Tibial nerve (tissue), 4 donors: ENCODE results near the gene ANXA9. TPM values are rescaled to one million over a fixed set of nuclear protein-coding genes. Genes with fewer than 3 reads are reported as not detected.

Experiments
- DNase-seq, 2 donors: peaks; one replicate each; pipeline ENCODE4 v3.0.0-alpha.2; 2019; ENCODE audit warnings: low spot score in 2 of 2
- H3K27ac ChIP-seq, 4 donors: fragments of 200-600 bp; sonication (generic) in 3 of 4; one replicate each; pipeline ENCODE4 v1.5.1; 2017 to 2019; ENCODE audit warnings: mild to moderate bottlenecking in 1 of 4
- H3K27me3 ChIP-seq, 2 donors: fragments of 200-600 bp; sonication (generic) in 1 of 2; one replicate each; pipeline versions ENCODE4 v1.5.1 to v1.6.0; 2017 to 2019
- H3K36me3 ChIP-seq, 3 donors: fragments of 200-600 bp; sonication (generic); one replicate each; pipeline ENCODE4 v1.5.1; 2018 to 2019
- H3K4me1 ChIP-seq, 4 donors: fragments of 200-600 bp; sonication (generic) in 3 of 4; one replicate each; pipeline ENCODE4 v1.5.1; 2017 to 2019
- H3K4me3 ChIP-seq, 4 donors: fragments of 200-600 bp; sonication (generic) in 3 of 4; one replicate each; pipeline ENCODE4 v1.5.1; 2017 to 2019; ENCODE audit warnings: mild to moderate bottlenecking in 1 of 4, moderate library complexity in 1 of 4
- H3K9me3 ChIP-seq, 4 donors: fragments of 200-600 bp; sonication (generic) in 3 of 4; one replicate each; pipeline ENCODE4 v1.5.1; 2017 to 2019
- EP300 ChIP-seq, 2 donors: sonication (generic); formaldehyde crosslinking; IDR thresholded peaks; one replicate each; pipeline ENCODE4 v1.6.1; 2017; ENCODE audit warnings: antibody characterized with exemption in 2 of 2, mild to moderate bottlenecking in 1 of 2
- POLR2A ChIP-seq, 2 donors: fragments of 450-650 bp; IDR thresholded peaks; one replicate each; pipeline ENCODE4 v1.6.1; 2017; ENCODE audit warnings: antibody characterized with exemption in 2 of 2, mild to moderate bottlenecking in 2 of 2, moderate library complexity in 2 of 2
- WGBS, 2 donors: methylation state at CpG; one replicate each; pipeline ENCODE4 v1.1.5; 2018; 5-methylcytosine and 5-hydroxymethylcytosine counted together
- total RNA-seq, 4 donors: library from RNA; depleted of rRNA; stranded (reverse); fragments of >200 nt; gene quantifications; one replicate each; pipeline ENCODE4 v1.1.0, GENCODE V29; 2016
- TF ChIP-seq, protein P1 (sequence below), 5 experiments: fragments of 200-600 bp in 3 of 5; fragments of 450-650 bp in 2 of 5; sonication (generic) in 3 of 5; IDR thresholded peaks; one replicate each; pipeline ENCODE4 v1.5.1; 2016 to 2019; ENCODE audit warnings: antibody characterized with exemption in 5 of 5, mild to moderate bottlenecking in 3 of 5, moderate library complexity in 2 of 5

The ANXA9 gene
- total RNA-seq, 4 donors from 2014 or later: 2.1 to 12.2 (median 7.8) TPM

DNA sequence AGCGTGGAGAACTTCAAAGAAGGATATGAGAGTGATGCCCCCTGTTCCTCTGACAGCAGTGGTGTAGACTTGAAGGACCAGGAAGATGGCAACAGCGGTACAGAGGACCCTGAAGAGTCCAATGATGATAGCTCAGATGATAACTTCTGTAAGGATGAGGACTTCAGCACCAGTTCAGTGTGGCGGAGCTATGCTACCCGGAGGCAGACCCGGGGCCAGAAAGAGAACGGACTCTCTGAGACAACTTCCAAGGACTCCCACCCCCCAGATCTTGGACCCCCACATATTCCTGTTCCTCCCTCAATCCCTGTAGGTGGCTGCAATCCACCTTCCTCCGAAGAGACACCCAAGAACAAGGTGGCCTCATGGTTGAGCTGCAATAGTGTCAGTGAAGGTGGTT, 21.4 kb upstream of the ANXA9 start:
- peaks cover 3 to 100% (median 26%) of the 10 kb centered on the region in 3 donors for H3K36me3 ChIP-seq

DNA sequence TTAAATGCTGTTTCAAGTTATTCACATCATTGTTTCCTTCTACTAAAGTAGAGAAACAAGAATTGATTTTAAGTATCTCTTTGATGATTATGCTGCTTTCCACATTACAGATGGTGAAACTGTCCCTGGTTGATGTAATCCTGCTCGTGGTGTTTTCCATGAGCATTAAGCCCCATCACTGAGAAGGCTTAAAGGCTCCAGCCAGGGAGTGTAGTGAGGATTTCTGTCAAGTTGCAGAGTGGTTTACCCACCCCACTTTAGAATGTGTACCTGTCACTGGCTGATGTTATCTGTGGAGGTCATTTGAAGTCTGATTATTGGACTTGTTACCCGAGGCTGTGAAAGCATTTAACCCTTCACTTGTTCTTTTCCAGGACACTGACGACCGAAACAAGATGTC, 20.3 kb upstream of the ANXA9 start:
- H3K27ac ChIP-seq: no peak overlapping the region
- no peaks in the 10 kb centered on the region for H3K9me3 ChIP-seq
- H3K4me1 ChIP-seq: peaks cover 0 to 9% (median 0%) of the 10 kb centered on the region in 4 donors
- peaks cover 3 to 100% (median 37%) of the 10 kb centered on the region in 3 donors for H3K36me3 ChIP-seq
- TF ChIP-seq POLR2A (IDR thresholded peaks at IDR 0.05): no peak
- TF ChIP-seq EP300 (IDR thresholded peaks at IDR 0.05): no peak
- TF ChIP-seq, protein P1, sequence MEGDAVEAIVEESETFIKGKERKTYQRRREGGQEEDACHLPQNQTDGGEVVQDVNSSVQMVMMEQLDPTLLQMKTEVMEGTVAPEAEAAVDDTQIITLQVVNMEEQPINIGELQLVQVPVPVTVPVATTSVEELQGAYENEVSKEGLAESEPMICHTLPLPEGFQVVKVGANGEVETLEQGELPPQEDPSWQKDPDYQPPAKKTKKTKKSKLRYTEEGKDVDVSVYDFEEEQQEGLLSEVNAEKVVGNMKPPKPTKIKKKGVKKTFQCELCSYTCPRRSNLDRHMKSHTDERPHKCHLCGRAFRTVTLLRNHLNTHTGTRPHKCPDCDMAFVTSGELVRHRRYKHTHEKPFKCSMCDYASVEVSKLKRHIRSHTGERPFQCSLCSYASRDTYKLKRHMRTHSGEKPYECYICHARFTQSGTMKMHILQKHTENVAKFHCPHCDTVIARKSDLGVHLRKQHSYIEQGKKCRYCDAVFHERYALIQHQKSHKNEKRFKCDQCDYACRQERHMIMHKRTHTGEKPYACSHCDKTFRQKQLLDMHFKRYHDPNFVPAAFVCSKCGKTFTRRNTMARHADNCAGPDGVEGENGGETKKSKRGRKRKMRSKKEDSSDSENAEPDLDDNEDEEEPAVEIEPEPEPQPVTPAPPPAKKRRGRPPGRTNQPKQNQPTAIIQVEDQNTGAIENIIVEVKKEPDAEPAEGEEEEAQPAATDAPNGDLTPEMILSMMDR (IDR thresholded peaks at IDR 0.05): no peak
- H3K4me3 ChIP-seq: no peak overlapping the region
- H3K27me3 ChIP-seq: no peaks in the 10 kb centered on the region
- DNase-seq: no peak
- WGBS, 2 donors: 46 to 48% methylated on average over 4 of the region's 4 CpGs

More for the DNA sequence above, 21.4 kb upstream of the ANXA9 start:
- DNase-seq: no peak
- TF ChIP-seq POLR2A (IDR thresholded peaks at IDR 0.05) (no peak), EP300 (IDR thresholded peaks at IDR 0.05) (no peak)
- TF ChIP-seq, protein P1 (IDR thresholded peaks at IDR 0.05): no peak
- no peaks in the 10 kb centered on the region for H3K9me3 ChIP-seq
- H3K4me1 ChIP-seq: no peaks in the 10 kb centered on the region
- no peak overlapping the region for H3K27ac ChIP-seq
- 93 to 97% methylated on average over 7 of the region's 7 CpGs for WGBS, 2 donors
- no peaks in the 10 kb centered on the region for H3K27me3 ChIP-seq
- H3K4me3 ChIP-seq: no peak overlapping the region

DNA sequence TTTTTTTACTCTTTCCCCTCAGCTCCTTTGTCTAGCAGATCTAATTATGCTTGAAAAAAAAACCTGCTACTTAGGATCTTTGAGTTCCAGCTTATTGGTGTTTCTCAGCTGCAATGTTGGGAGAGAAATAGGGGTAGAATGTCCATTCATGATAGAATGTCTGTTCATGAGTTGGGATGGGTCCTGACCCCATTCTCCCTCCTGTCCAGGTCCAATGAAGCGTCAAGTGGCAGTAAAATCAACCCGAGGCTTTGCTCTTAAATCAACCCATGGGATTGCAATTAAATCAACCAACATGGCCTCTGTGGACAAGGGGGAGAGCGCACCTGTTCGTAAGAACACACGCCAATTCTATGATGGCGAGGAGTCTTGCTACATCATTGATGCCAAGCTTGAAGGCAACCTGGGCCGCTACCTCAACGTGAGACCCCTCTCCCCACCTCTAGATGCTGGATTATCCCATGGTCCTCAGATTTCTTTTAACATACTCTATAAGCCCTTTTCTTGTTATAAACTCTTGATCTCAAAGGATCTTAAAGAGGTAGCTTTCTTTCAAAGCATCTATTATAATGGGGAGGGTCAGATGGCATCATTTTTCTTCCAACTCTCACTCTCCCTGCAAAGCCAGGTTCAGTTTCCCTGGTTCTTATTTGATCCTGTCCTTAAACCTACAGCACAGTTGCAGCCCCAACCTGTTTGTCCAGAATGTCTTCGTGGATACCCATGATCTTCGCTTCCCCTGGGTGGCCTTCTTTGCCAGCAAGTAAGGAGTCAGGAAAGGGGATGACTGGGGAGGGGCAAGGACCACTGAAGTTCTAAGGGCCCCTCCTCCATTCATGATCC, 18.6 kb upstream of the ANXA9 start:
- Histone ChIP-seq H3K27me3 (no peaks in the 10 kb centered on the region), H3K36me3 (peaks cover 3 to 100% (median 50%) of the 10 kb centered on the region in 3 donors), H3K4me3 (no peak overlapping the region), H3K27ac (peak overlapping the region in 1 of 4 donors; percentile 30), H3K9me3 (no peaks in the 10 kb centered on the region), H3K4me1 (peaks cover 0 to 14% (median 4%) of the 10 kb centered on the region in 4 donors)
- 84 to 92% methylated on average over 10 of the region's 10 CpGs for WGBS, 2 donors
- DNase-seq: no peak
- TF ChIP-seq, protein P1 (IDR thresholded peaks at IDR 0.05): no peak
- TF ChIP-seq EP300 (IDR thresholded peaks at IDR 0.05): no peak
- no peak for TF ChIP-seq POLR2A (IDR thresholded peaks at IDR 0.05)

DNA sequence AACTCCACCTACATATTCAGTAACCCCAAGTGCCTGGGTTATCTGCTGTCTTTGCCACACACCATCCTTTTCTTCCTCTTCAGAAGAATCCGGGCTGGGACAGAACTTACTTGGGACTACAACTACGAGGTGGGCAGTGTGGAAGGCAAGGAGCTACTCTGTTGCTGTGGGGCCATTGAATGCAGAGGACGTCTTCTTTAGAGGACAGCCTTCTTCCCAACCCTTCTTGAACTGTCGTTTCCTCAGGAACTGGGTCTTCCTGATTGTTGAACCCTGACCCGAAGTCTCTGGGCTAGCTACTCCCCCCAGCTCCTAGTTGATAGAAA, 18.0 kb upstream of the ANXA9 start:
- no peaks in the 10 kb centered on the region for H3K9me3 ChIP-seq
- TF ChIP-seq EP300 (IDR thresholded peaks at IDR 0.05): no peak
- DNase-seq: no peak
- peaks cover 3 to 100% (median 45%) of the 10 kb centered on the region in 3 donors for H3K36me3 ChIP-seq
- peaks cover 0 to 20% (median 7%) of the 10 kb centered on the region in 4 donors for H3K4me1 ChIP-seq
- H3K27me3 ChIP-seq: no peaks in the 10 kb centered on the region
- WGBS, 2 donors: 72 to 76% methylated on average over 5 of the region's 5 CpGs
- H3K4me3 ChIP-seq: no peak overlapping the region
- H3K27ac ChIP-seq: no peak overlapping the region

DNA sequence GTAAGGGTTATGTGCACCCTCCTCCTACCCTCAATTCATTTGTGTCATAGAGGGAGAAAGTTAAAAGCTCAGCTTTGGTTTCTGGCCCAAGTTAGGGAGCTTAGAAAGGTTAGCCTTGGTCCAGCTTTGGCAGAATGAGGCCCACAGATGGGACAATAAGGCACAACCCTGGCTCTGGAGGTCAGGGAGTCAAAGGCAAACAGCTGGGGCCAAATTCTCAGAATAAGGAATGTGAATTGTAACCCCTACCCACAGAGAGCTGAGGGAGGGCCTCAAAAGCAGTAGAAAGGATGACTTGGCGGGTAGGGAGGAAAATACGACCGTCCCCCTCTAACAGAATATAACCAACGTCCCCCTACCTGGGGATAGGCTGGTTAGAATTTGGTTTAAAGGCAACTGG, 16.5 kb upstream of the ANXA9 start:
- peaks cover 3 to 86% (median 38%) of the 10 kb centered on the region in 3 donors for H3K36me3 ChIP-seq
- no peak for TF ChIP-seq POLR2A (IDR thresholded peaks at IDR 0.05)
- no peak for DNase-seq
- H3K27ac ChIP-seq: peak overlapping the region in 1 of 4 donors; percentile 19
- H3K27me3 ChIP-seq: no peaks in the 10 kb centered on the region
- peaks cover 0 to 35% (median 19%) of the 10 kb centered on the region in 4 donors for H3K4me1 ChIP-seq
- H3K4me3 ChIP-seq: no peak overlapping the region
- no peaks in the 10 kb centered on the region for H3K9me3 ChIP-seq
- WGBS, 2 donors: 63 to 66% methylated on average over 4 of the region's 4 CpGs

DNA sequence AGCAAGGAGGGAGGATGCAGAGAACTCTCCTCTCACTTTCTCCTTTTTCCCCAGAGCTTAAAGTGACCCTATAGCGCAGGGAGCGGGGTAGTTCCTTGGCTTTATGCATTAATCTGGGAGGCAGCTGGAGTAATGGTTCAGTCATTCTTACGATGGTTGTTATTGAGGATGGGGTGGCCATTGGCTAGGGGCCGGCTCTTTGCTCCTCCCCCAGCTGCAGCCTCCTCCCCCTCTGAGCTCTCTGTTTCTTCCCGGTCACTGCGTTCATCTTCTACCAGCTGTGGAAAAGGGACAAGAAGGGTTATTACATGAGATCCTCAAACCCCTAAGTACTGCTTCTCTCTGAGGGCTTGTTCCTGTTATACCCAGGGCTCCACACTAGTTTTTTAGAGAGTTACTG, 16.1 kb upstream of the ANXA9 start:
- H3K27ac ChIP-seq: peak overlapping the region in 2 of 4 donors; percentile 19 to 21
- H3K4me3 ChIP-seq: no peak overlapping the region
- TF ChIP-seq EP300 (IDR thresholded peaks at IDR 0.05): no peak
- TF ChIP-seq, protein P1 (IDR thresholded peaks at IDR 0.05): no peak
- no peak for TF ChIP-seq POLR2A (IDR thresholded peaks at IDR 0.05)
- H3K9me3 ChIP-seq: no peaks in the 10 kb centered on the region
- no peak for DNase-seq
- H3K27me3 ChIP-seq: no peaks in the 10 kb centered on the region
- peaks cover 0 to 39% (median 23%) of the 10 kb centered on the region in 4 donors for H3K4me1 ChIP-seq
- WGBS, 2 donors: 37 to 45% methylated on average over 6 of the region's 6 CpGs
- H3K36me3 ChIP-seq: peaks cover 2 to 82% (median 38%) of the 10 kb centered on the region in 3 donors
